SHP77 (cell line): Measurements from ENCODE around the gene ZFAND3.

Experiments
- DNase-seq, 2 experiments: peaks; one replicate each; lab custom pipeline; 2025; lab: John Stamatoyannopoulos, UW

Gene ZFAND3

GRCh38 chr6:37827603-37828265 is 8.2 kb downstream of the ZFAND3 start:
- no peak for DNase-seq

- DNase-seq: no peak
Measured at GRCh38 chr6:37830225-37830624, 10.7 kb downstream of the ZFAND3 start.

- DNase-seq: no peak
Measured at GRCh38 chr6:37831457-37831856, 11.9 kb downstream of the ZFAND3 start.

GRCh38 chr6:37835923-37836322 is 16.4 kb downstream of the ZFAND3 start:
- DNase-seq: no peak

GRCh38 chr6:37838219-37838921 is 18.8 kb downstream of the ZFAND3 start:
- no peak for DNase-seq

- no peak for DNase-seq
Measured at GRCh38 chr6:37840143-37840939, 20.8 kb downstream of the ZFAND3 start.

GRCh38 chr6:37840940-37841300 is 21.4 kb downstream of the ZFAND3 start:
- DNase-seq: no peak

GRCh38 chr6:37845026-37845911 is 25.7 kb downstream of the ZFAND3 start:
- DNase-seq: no peak

- no peak for DNase-seq
Measured at GRCh38 chr6:37845930-37846329, 26.4 kb downstream of the ZFAND3 start.

- no peak for DNase-seq
Measured at GRCh38 chr6:37847704-37848103, 28.2 kb downstream of the ZFAND3 start.

- no peak for DNase-seq
Measured at GRCh38 chr6:37848371-37848770, 28.8 kb downstream of the ZFAND3 start.

- no peak for DNase-seq
Measured at GRCh38 chr6:37850260-37850659, 30.7 kb downstream of the ZFAND3 start.

- no peak for DNase-seq
Measured at GRCh38 chr6:37850728-37851285, 31.3 kb downstream of the ZFAND3 start.

- no peak for DNase-seq
Measured at GRCh38 chr6:37851997-37852524, 32.5 kb downstream of the ZFAND3 start.

GRCh38 chr6:37856285-37856684 is 36.8 kb downstream of the ZFAND3 start:
- DNase-seq: no peak

- DNase-seq: no peak
Measured at GRCh38 chr6:37858363-37858762, 38.8 kb downstream of the ZFAND3 start.

- peak in 1 of 2 experiments; percentile 12 for DNase-seq
Measured at GRCh38 chr6:37860226-37860839, 40.8 kb downstream of the ZFAND3 start.

GRCh38 chr6:37861452-37861851 is 41.9 kb downstream of the ZFAND3 start:
- no peak for DNase-seq

GRCh38 chr6:37862430-37862829 is 42.9 kb downstream of the ZFAND3 start:
- no peak for DNase-seq

- no peak for DNase-seq
Measured at GRCh38 chr6:37862992-37863391, 43.5 kb downstream of the ZFAND3 start.

- no peak for DNase-seq
Measured at GRCh38 chr6:37864250-37864649, 44.7 kb downstream of the ZFAND3 start.
